HepG2 (cell line): ENCODE results near the gene CGB3. TPM values are rescaled to one million over a fixed set of nuclear protein-coding genes. Genes with fewer than 3 reads are reported as not detected.

Source experiments
- ASH2L ChIP-seq: fragments of 300-600, 200-600 bp; sonication (generic); IDR thresholded peaks from 2 replicates; pipeline ENCODE4 v1.7.0; 2017; ENCODE audit warnings: low read depth, mild to moderate bottlenecking, moderate library complexity, mixed read lengths, low read length; ENCODE audit not compliant: insufficient read length
- ATM ChIP-seq: fragments of 450-650 bp; IDR thresholded peaks from 2 replicates; pipeline ENCODE4 v1.7.1; 2017; ENCODE audit warnings: mild to moderate bottlenecking, borderline replicate concordance
- EP300 ChIP-seq, 3 experiments: sonication (generic) in 1 of 3; formaldehyde crosslinking in 1 of 3; IDR thresholded peaks; 2 replicates each; pipeline versions ENCODE4 v1.5.1 to v1.6.1; 2011 to 2020; ENCODE audit warnings: low read depth in 2 of 3, low read length in 2 of 3, borderline replicate concordance in 1 of 3, improper control_type of control experiment in 1 of 3, mild to moderate bottlenecking in 1 of 3, missing genetic modification reagents in 1 of 3, moderate library complexity in 1 of 3
- HMG20A ChIP-seq: IDR thresholded peaks from 2 replicates; pipeline ENCODE4 v1.6.1; 2016; ENCODE audit warnings: borderline replicate concordance
- HNF4A ChIP-seq: sonication (generic); formaldehyde crosslinking; IDR thresholded peaks from 2 replicates; pipeline ENCODE4 v1.4.0; 2020; ENCODE audit warnings: missing genetic modification reagents
- PLRG1 ChIP-seq: fragments of 450-650 bp; conservative IDR thresholded peaks from 2 replicates; pipeline ENCODE4 v1.6.1; 2016
- REPIN1 ChIP-seq: sonication (generic); formaldehyde crosslinking; IDR thresholded peaks from 2 replicates; pipeline ENCODE4 v1.8.0; 2022; ENCODE audit warnings: missing genetic modification reagents, low read depth, mild to moderate bottlenecking, borderline replicate concordance
- ZFP62 ChIP-seq: sonication (generic); formaldehyde crosslinking; IDR thresholded peaks from 2 replicates; pipeline ENCODE4 v1.4.0; 2020; ENCODE audit warnings: missing genetic modification reagents
- polyA plus RNA-seq, 8 experiments: library from polyadenylated mRNA; depleted of rRNA in 3 of 8; stranded (reverse) in 7 of 8; unstranded in 1 of 8; fragments of >200 nt; fragmentation: Illumina TruSeq in 4 of 8; extraction: Trizol in 4 of 8; gene quantifications; 2 replicates each; pipeline versions ENCODE4 v1.2.1 to v1.2.3, GENCODE V29; 2011 to 2016; ENCODE audit warnings: low read depth in 4 of 8, missing spikeins in 1 of 8, mixed read lengths in 1 of 8; ENCODE audit not compliant: insufficient read depth in 1 of 8
- total RNA-seq, 5 experiments: library from RNA; depleted of rRNA; stranded (reverse); fragments of >200 nt; fragmentation: Illumina TruSeq; extraction: Trizol; gene quantifications; 2 replicates each; pipeline ENCODE4 v1.2.3, GENCODE V29; 2016; ENCODE audit warnings: low read depth in 1 of 5
- TF ChIP-seq, protein P1 (sequence below): sonication (generic); formaldehyde crosslinking; conservative IDR thresholded peaks from 2 replicates; pipeline ENCODE4 v1.4.0; 2020; ENCODE audit warnings: missing genetic modification reagents
- TF ChIP-seq, protein P2 (sequence below): sonication (generic); formaldehyde crosslinking; IDR thresholded peaks from 2 replicates; pipeline ENCODE4 v1.5.1; 2020; ENCODE audit warnings: mild to moderate bottlenecking, missing genetic modification reagents, moderate library complexity
- TF ChIP-seq, protein P3 (sequence below): sonication (generic); formaldehyde crosslinking; IDR thresholded peaks from 2 replicates; pipeline ENCODE4 v1.4.0; 2020; ENCODE audit warnings: missing genetic modification reagents
- TF ChIP-seq, protein P4 (sequence below): sonication (generic); formaldehyde crosslinking; IDR thresholded peaks from 2 replicates; pipeline ENCODE4 v1.8.0; 2022; ENCODE audit warnings: low read depth, missing genetic modification reagents
- TF ChIP-seq, protein P5 (sequence below): IDR thresholded peaks from 2 replicates; pipeline ENCODE4 v1.6.1; 2016; ENCODE audit warnings: mild to moderate bottlenecking
- TF ChIP-seq, protein P6 (sequence below): sonication (generic); formaldehyde crosslinking; IDR thresholded peaks from 2 replicates; pipeline ENCODE4 v1.5.1; 2020; ENCODE audit warnings: missing genetic modification reagents, mild to moderate bottlenecking, borderline replicate concordance
- TF ChIP-seq, protein P7 (sequence below): sonication (generic); formaldehyde crosslinking; IDR thresholded peaks from 2 replicates; pipeline ENCODE4 v1.4.0; 2020; ENCODE audit warnings: missing genetic modification reagents

Gene CGB3
- total and polyA plus RNA-seq, 2 of the 13 experiments (the other 11 are each of a cell fraction or from before 2014, with no cell fraction given) = not detected

DNA sequence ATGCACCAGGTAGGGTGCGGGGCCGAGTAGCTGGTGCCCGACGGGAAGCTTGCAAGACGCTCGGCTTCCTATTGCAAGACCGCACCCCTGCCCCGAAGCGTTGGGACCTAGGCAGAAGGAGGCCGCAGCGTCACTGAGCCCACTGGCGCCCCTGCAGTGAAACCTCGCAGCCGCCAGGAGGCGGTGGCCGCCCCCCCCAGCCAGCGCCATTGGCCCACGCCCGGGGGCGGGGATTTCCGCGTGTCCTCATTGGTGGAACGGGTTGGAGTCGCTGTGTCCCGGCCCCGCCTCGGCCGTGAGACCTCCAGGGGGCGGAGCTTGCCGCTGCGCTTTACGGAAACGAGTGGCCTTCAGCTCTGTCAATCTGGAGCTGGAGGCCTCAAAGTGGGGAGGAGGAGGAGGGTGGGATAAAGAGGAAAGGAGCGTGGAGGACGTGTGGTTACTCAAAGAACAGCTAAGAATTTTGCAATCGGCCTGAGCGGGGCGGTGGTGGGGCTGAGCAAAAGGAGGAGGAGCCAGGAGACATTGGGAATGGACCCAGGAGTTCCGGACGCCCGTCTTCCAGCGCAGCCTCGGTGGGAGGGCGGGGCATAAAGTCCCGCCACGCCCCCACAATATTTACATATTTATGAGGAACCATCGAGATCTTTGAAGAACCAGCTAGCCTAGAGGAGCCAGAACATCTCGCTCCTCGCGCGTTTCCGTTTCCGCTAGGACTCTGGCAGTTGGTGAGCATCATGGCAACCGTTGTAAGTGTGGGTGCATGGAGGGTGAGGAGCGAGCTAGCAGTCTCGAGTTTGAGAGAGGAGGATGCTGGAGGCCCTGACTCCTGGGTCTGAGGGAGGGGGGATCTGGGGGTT is 30.7 kb downstream of the CGB3 start, which contains the start of the genes GYS1 and RUVBL2 (continued):
- TF ChIP-seq, protein P1, sequence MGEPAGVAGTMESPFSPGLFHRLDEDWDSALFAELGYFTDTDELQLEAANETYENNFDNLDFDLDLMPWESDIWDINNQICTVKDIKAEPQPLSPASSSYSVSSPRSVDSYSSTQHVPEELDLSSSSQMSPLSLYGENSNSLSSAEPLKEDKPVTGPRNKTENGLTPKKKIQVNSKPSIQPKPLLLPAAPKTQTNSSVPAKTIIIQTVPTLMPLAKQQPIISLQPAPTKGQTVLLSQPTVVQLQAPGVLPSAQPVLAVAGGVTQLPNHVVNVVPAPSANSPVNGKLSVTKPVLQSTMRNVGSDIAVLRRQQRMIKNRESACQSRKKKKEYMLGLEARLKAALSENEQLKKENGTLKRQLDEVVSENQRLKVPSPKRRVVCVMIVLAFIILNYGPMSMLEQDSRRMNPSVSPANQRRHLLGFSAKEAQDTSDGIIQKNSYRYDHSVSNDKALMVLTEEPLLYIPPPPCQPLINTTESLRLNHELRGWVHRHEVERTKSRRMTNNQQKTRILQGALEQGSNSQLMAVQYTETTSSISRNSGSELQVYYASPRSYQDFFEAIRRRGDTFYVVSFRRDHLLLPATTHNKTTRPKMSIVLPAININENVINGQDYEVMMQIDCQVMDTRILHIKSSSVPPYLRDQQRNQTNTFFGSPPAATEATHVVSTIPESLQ (CRISPR knock-in tag) = no peak
- TF ChIP-seq, protein P2, sequence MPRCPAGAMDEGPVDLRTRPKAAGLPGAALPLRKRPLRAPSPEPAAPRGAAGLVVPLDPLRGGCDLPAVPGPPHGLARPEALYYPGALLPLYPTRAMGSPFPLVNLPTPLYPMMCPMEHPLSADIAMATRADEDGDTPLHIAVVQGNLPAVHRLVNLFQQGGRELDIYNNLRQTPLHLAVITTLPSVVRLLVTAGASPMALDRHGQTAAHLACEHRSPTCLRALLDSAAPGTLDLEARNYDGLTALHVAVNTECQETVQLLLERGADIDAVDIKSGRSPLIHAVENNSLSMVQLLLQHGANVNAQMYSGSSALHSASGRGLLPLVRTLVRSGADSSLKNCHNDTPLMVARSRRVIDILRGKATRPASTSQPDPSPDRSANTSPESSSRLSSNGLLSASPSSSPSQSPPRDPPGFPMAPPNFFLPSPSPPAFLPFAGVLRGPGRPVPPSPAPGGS (CRISPR knock-in tag) = 0 out of 2 replicates have a peak, but pooled peaks have one; percentile 43
- TF ChIP-seq HMG20A (CRISPR knock-in tag) (no peak), PLRG1 (no peak), ZFP62 (CRISPR knock-in tag) (no peak), HNF4A (CRISPR knock-in tag) (no peak), EP300 (IDR thresholded peaks at IDR 0.05; ENCODE audit: low read depth in 2 of 2, low read length in 2 of 2) (no peak), EP300 (CRISPR knock-in tag; IDR thresholded peaks at IDR 0.05; ENCODE audit: borderline replicate concordance) (peak; percentile 21; the same call in 1 of the 2 replicates), ASH2L (peak; percentile 67), ATM (no peak), REPIN1 (CRISPR knock-in tag) (no peak)
- TF ChIP-seq, protein P3, sequence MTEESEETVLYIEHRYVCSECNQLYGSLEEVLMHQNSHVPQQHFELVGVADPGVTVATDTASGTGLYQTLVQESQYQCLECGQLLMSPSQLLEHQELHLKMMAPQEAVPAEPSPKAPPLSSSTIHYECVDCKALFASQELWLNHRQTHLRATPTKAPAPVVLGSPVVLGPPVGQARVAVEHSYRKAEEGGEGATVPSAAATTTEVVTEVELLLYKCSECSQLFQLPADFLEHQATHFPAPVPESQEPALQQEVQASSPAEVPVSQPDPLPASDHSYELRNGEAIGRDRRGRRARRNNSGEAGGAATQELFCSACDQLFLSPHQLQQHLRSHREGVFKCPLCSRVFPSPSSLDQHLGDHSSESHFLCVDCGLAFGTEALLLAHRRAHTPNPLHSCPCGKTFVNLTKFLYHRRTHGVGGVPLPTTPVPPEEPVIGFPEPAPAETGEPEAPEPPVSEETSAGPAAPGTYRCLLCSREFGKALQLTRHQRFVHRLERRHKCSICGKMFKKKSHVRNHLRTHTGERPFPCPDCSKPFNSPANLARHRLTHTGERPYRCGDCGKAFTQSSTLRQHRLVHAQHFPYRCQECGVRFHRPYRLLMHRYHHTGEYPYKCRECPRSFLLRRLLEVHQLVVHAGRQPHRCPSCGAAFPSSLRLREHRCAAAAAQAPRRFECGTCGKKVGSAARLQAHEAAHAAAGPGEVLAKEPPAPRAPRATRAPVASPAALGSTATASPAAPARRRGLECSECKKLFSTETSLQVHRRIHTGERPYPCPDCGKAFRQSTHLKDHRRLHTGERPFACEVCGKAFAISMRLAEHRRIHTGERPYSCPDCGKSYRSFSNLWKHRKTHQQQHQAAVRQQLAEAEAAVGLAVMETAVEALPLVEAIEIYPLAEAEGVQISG (CRISPR knock-in tag) = peak; percentile 98
- TF ChIP-seq, protein P4, sequence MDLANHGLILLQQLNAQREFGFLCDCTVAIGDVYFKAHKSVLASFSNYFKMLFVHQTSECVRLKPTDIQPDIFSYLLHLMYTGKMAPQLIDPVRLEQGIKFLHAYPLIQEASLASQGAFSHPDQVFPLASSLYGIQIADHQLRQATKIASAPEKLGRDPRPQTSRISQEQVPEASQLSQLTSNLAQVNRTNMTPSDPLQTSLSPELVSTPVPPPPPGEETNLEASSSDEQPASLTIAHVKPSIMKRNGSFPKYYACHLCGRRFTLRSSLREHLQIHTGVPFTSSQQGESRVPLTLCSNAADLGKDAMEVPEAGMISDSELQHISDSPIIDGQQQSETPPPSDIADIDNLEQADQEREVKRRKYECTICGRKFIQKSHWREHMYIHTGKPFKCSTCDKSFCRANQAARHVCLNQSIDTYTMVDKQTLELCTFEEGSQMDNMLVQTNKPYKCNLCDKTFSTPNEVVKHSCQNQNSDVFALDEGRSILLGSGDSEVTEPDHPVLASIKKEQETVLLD (CRISPR knock-in tag) = no peak
- TF ChIP-seq, protein P5, sequence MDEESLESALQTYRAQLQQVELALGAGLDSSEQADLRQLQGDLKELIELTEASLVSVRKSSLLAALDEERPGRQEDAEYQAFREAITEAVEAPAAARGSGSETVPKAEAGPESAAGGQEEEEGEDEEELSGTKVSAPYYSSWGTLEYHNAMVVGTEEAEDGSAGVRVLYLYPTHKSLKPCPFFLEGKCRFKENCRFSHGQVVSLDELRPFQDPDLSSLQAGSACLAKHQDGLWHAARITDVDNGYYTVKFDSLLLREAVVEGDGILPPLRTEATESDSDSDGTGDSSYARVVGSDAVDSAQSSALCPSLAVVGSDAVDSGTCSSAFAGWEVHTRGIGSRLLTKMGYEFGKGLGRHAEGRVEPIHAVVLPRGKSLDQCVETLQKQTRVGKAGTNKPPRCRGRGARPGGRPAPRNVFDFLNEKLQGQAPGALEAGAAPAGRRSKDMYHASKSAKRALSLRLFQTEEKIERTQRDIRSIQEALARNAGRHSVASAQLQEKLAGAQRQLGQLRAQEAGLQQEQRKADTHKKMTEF (CRISPR knock-in tag) = peak; percentile 83
- TF ChIP-seq, protein P6, sequence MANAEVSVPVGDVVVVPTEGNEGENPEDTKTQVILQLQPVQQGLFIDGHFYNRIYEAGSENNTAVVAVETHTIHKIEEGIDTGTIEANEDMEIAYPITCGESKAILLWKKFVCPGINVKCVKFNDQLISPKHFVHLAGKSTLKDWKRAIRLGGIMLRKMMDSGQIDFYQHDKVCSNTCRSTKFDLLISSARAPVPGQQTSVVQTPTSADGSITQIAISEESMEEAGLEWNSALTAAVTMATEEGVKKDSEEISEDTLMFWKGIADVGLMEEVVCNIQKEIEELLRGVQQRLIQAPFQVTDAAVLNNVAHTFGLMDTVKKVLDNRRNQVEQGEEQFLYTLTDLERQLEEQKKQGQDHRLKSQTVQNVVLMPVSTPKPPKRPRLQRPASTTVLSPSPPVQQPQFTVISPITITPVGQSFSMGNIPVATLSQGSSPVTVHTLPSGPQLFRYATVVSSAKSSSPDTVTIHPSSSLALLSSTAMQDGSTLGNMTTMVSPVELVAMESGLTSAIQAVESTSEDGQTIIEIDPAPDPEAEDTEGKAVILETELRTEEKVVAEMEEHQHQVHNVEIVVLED (CRISPR knock-in tag) = peak; percentile 70
- TF ChIP-seq, protein P7, sequence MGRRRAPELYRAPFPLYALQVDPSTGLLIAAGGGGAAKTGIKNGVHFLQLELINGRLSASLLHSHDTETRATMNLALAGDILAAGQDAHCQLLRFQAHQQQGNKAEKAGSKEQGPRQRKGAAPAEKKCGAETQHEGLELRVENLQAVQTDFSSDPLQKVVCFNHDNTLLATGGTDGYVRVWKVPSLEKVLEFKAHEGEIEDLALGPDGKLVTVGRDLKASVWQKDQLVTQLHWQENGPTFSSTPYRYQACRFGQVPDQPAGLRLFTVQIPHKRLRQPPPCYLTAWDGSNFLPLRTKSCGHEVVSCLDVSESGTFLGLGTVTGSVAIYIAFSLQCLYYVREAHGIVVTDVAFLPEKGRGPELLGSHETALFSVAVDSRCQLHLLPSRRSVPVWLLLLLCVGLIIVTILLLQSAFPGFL = no peak
